Left lung (tissue), 10 donors: ENCODE data around the gene ELF4. TPM values are rescaled to one million over a fixed set of nuclear protein-coding genes. Genes with fewer than 3 reads are reported as not detected.
A peak's percentile ranks its signal among the peaks of the same experiment; 100 is the strongest.

Experiments used
- ATAC-seq: fragments of 200-7000 bp; cut with Tn5 transposase; one replicate; pipeline ENCODE4 v1.9.1; 2020; ENCODE audit warnings: moderate library complexity
- DNase-seq, 4 donors: peaks; one replicate each; pipeline ENCODE4 v3.0.0-alpha.2; 2013 to 2020
- H3K27ac ChIP-seq, 2 donors: fragments of 200-600 bp; sonication (generic) in 1 of 2; one replicate each; pipeline versions ENCODE4 v1.5.0 to v1.8.0; 2020 to 2021
- H3K27me3 ChIP-seq, 2 donors: fragments of 200-600 bp; sonication (generic) in 1 of 2; one replicate each; pipeline versions ENCODE4 v1.5.0 to v1.8.0; 2020 to 2021
- H3K36me3 ChIP-seq, 2 donors: fragments of 200-600 bp; sonication (generic) in 1 of 2; one replicate each; pipeline versions ENCODE4 v1.5.0 to v1.8.0; 2020 to 2021
- H3K4me1 ChIP-seq, 2 donors: fragments of 200-600 bp; one replicate each; pipeline ENCODE4 v1.8.0; 2021
- H3K4me3 ChIP-seq, 2 donors: fragments of 200-600 bp; sonication (generic) in 1 of 2; one replicate each; pipeline versions ENCODE4 v1.5.0 to v1.8.0; 2020 to 2021; ENCODE audit warnings: mild to moderate bottlenecking in 1 of 2
- H3K9me3 ChIP-seq, 2 donors: fragments of 200-600 bp; sonication (generic) in 1 of 2; one replicate each; pipeline versions ENCODE4 v1.5.0 to v1.8.0; 2020 to 2021
- CTCF ChIP-seq, 2 donors: fragments of 200-600 bp; sonication (generic) in 1 of 2; IDR thresholded peaks; one replicate each; pipeline versions ENCODE4 v1.5.0 to v1.8.0; 2021; ENCODE audit warnings: antibody characterized with exemption in 2 of 2
- intact Hi-C, 2 donors: fragments of 100-400 bp; cut with DNase I; formaldehyde crosslinking; loops; one replicate each; pipeline versions ENCODE4 v1.11.2 to v1.14.2; 2022
- polyA plus RNA-seq, 6 donors: library from polyadenylated mRNA; unstranded; fragments of 120-200 nt; gene quantifications; one replicate each; pipeline ENCODE4 v1.2.1, GENCODE V29; 2013; ENCODE audit not compliant: insufficient read length in 6 of 6
- total RNA-seq, 2 donors: library from RNA; stranded (reverse); fragmentation: NEBNext Ultra II Directional; extraction: Animal tissue kit (Norgen Biotek cat#: 25700); gene quantifications; one replicate each; pipeline ENCODE4 v1.2.1, GENCODE V29; 2021
- donor health status: DM: no; HTN: yes; CAD: no.
- donor health status: DM: no; HTN: no; CAD: no.

Gene ELF4
- total and polyA plus RNA-seq, 8 donors, result 10.1 to 23.9 (median 12.8) TPM

- no peak for TF ChIP-seq CTCF (IDR thresholded peaks at IDR 0.05)
- Histone ChIP-seq H3K27me3 (no peaks in the 10 kb centered on the region), H3K36me3 (no peaks in the 10 kb centered on the region), H3K9me3 (no peaks in the 10 kb centered on the region), H3K4me3 (no peak overlapping the region), H3K4me1 (peaks cover 0 to 59% of the 10 kb centered on the region in 2 donors), H3K27ac (peak overlapping the region; percentile 17 to 60)
- no peak for DNase-seq
- peak; percentile 60 for ATAC-seq
- intact Hi-C loops, result no loop called here
These were observed 12.1 kb downstream of the ELF4 start for GRCh38 chrX:130098210-130098552.

GRCh38 chrX:130097507-130098209 is 12.6 kb downstream of the ELF4 start:
- intact Hi-C loops, result no loop called here
- peak overlapping the region; percentile 17 to 60 for H3K27ac ChIP-seq
- ATAC-seq (peak; percentile 87), DNase-seq (peak in 1 of 4 donors; percentile 63)
- no peaks in the 10 kb centered on the region for H3K9me3 ChIP-seq
- no peak overlapping the region for H3K4me3 ChIP-seq
- H3K36me3 ChIP-seq, result no peaks in the 10 kb centered on the region
- H3K27me3 ChIP-seq, result no peaks in the 10 kb centered on the region
- peaks cover 0 to 63% of the 10 kb centered on the region in 2 donors for H3K4me1 ChIP-seq
- no peak for TF ChIP-seq CTCF (IDR thresholded peaks at IDR 0.05)

- Histone ChIP-seq H3K27me3 (no peaks in the 10 kb centered on the region), H3K4me3 (no peak overlapping the region), H3K4me1 (peaks cover 0 to 77% of the 10 kb centered on the region in 2 donors), H3K36me3 (no peaks in the 10 kb centered on the region), H3K27ac (no peak overlapping the region), H3K9me3 (no peaks in the 10 kb centered on the region)
- intact Hi-C loops, result no loop called here
- ATAC-seq (no peak), DNase-seq (no peak)
- TF ChIP-seq CTCF (IDR thresholded peaks at IDR 0.05), result no peak
These were observed 14.9 kb downstream of the ELF4 start for GRCh38 chrX:130095249-130096030.

GRCh38 chrX:130094696-130095095 is 15.6 kb downstream of the ELF4 start:
- H3K36me3 ChIP-seq, result no peaks in the 10 kb centered on the region
- DNase-seq (no peak), ATAC-seq (no peak)
- H3K9me3 ChIP-seq, result no peaks in the 10 kb centered on the region
- no peak overlapping the region for H3K4me3 ChIP-seq
- H3K27ac ChIP-seq, result no peak overlapping the region
- TF ChIP-seq CTCF (IDR thresholded peaks at IDR 0.05), result no peak
- no peaks in the 10 kb centered on the region for H3K27me3 ChIP-seq
- intact Hi-C loops, result no loop called here
- H3K4me1 ChIP-seq, result peaks cover 0 to 71% of the 10 kb centered on the region in 2 donors

- intact Hi-C loops, result no loop called here
- TF ChIP-seq CTCF (IDR thresholded peaks at IDR 0.05), result no peak
- no peaks in the 10 kb centered on the region for H3K36me3 ChIP-seq
- no peak for ATAC-seq
- H3K27me3 ChIP-seq, result no peaks in the 10 kb centered on the region
- no peak overlapping the region for H3K4me3 ChIP-seq
- peak overlapping the region in 1 of 2 donors; percentile 86 for H3K27ac ChIP-seq
- no peak for DNase-seq
- no peaks in the 10 kb centered on the region for H3K9me3 ChIP-seq
- peaks cover 0 to 70% of the 10 kb centered on the region in 2 donors for H3K4me1 ChIP-seq
These were observed 17.0 kb downstream of the ELF4 start for GRCh38 chrX:130093271-130093670.
